PC-3 (cell line): ENCODE results near the gene SNX8. TPM values are rescaled to one million over a fixed set of nuclear protein-coding genes. Genes with fewer than 3 reads are reported as not detected.

Experiments used
- ATAC-seq: fragments of 200-7000 bp; cut with Tn5 transposase; 2 replicates; pipeline ENCODE4 v1.9.1; 2020; ENCODE audit warnings: mild to moderate bottlenecking, moderate library complexity
- BruUV-seq: library from RNA; stranded (reverse); fragments of 400-500 nt; replicated peaks from 2 replicates; lab custom pipeline; 2021; lab: Mats Ljungman, UMichigan
- CTCF ChIA-PET: fragments of 300-600 bp; sonication (Branson Sonifier 250); formaldehyde crosslinking; loops from one replicate; lab custom pipeline; 2022; ENCODE audit warnings: antibody characterized with exemption; lab: Charles Lee
- POLR2A ChIA-PET: fragments of 300-600 bp; sonication (Branson Sonifier 250); formaldehyde crosslinking; loops from one replicate; lab custom pipeline; 2022; ENCODE audit warnings: antibody characterized with exemption; ENCODE audit not compliant: unreplicated experiment; lab: Charles Lee
- DNase-seq: peaks from one replicate; pipeline ENCODE4 v3.0.0-alpha.2; 2015
- H2AFZ ChIP-seq: fragments of 300-600 bp; sonication (generic); 2 replicates; pipeline ENCODE4 v1.6.0; 2016; ENCODE audit warnings: antibody characterized with exemption, low read length
- H3F3A ChIP-seq: fragments of 300-600 bp; sonication (generic); one replicate; pipeline ENCODE4 v1.6.0; 2017; ENCODE audit warnings: antibody characterized with exemption, low read length, control low read depth, mild to moderate bottlenecking; ENCODE audit not compliant: unreplicated experiment
- H3K27ac ChIP-seq: fragments of 300-600 bp; sonication (generic); 2 replicates; pipeline ENCODE4 v1.5.1; 2016; ENCODE audit warnings: mild to moderate bottlenecking, low read length
- H3K27me3 ChIP-seq: fragments of 300-600 bp; sonication (generic); 2 replicates; pipeline ENCODE4 v1.6.1; 2016; ENCODE audit warnings: low read length, mixed read lengths
- H3K36me3 ChIP-seq: fragments of 300-600 bp; sonication (generic); 2 replicates; pipeline ENCODE4 v1.6.1; 2016; ENCODE audit warnings: low read depth, mixed run types, low read length, mixed read lengths
- H3K4me1 ChIP-seq: fragments of 300-600 bp; sonication (generic); 2 replicates; pipeline ENCODE4 v1.5.1; 2016; ENCODE audit warnings: low read length; ENCODE audit not compliant: insufficient read depth
- H3K4me2 ChIP-seq: fragments of 300-600 bp; sonication (generic); 2 replicates; pipeline ENCODE4 v1.6.0; 2016; ENCODE audit warnings: low read length
- H3K4me3 ChIP-seq: fragments of 300-600 bp; sonication (generic); 2 replicates; pipeline ENCODE4 v1.5.1; 2016; ENCODE audit warnings: mild to moderate bottlenecking, low read length, mixed read lengths
- H3K79me2 ChIP-seq: fragments of 300-600 bp; sonication (generic); 2 replicates; pipeline ENCODE4 v1.6.1; 2017; ENCODE audit warnings: low read length, mixed read lengths
- H3K9ac ChIP-seq: fragments of 300-600 bp; sonication (generic); 2 replicates; pipeline ENCODE4 v1.6.0; 2016; ENCODE audit warnings: mild to moderate bottlenecking, low read length
- H3K9me2 ChIP-seq: fragments of 300-600 bp; sonication (generic); replicated peaks from 2 replicates; pipeline ENCODE4 v1.6.1; 2016; ENCODE audit warnings: mixed run types, low read length, mixed read lengths
- H3K9me3 ChIP-seq: fragments of 300-600 bp; sonication (generic); 2 replicates; pipeline ENCODE4 v1.6.1; 2016; ENCODE audit warnings: low read length, mixed read lengths
- H4K20me1 ChIP-seq: fragments of 300-600 bp; sonication (generic); 2 replicates; pipeline ENCODE4 v1.6.1; 2016; ENCODE audit warnings: low read length, mixed read lengths
- EZH2 ChIP-seq: fragments of 300-600 bp; sonication (generic); IDR thresholded peaks from one replicate; pipeline ENCODE4 v1.6.1; 2017; ENCODE audit warnings: antibody characterized with exemption, mild to moderate bottlenecking, low read length; ENCODE audit not compliant: unreplicated experiment
- EZH2phosphoT487 ChIP-seq: fragments of 300-600 bp; sonication (generic); IDR thresholded peaks from 2 replicates; pipeline ENCODE4 v1.6.1; 2018; ENCODE audit warnings: mild to moderate bottlenecking, antibody characterized with exemption, low read length, borderline replicate concordance
- intact Hi-C: fragments of 100-400 bp; cut with micrococcal nuclease; formaldehyde crosslinking; loops from 2 replicates; pipeline ENCODE4 v1.9.0; 2023
- total RNA-seq: library from RNA; depleted of rRNA; stranded (reverse); fragments of >200 nt; gene quantifications from 2 replicates; pipeline ENCODE4 v1.2.3, GENCODE V29; 2014
- TF ChIP-seq, protein P1 (sequence below): fragments of 300-600 bp; sonication (generic); conservative IDR thresholded peaks from 2 replicates; pipeline ENCODE4 v1.5.1; 2017; ENCODE audit warnings: antibody characterized with exemption, low read depth, mild to moderate bottlenecking, low read length

SNX8 gene
- total RNA-seq, 1 experiment from 2014 or later = 12.3 TPM

- Histone ChIP-seq H3F3A (no peaks in the 10 kb centered on the region), H3K4me2 (no peak overlapping the region), H3K27ac (no peak overlapping the region), H3K4me3 (no peak overlapping the region), H3K9me2 (no peaks in the 10 kb centered on the region), H3K9me3 (no peaks in the 10 kb centered on the region), H3K27me3 (no peaks in the 10 kb centered on the region), H3K9ac (no peak overlapping the region), H4K20me1 (no peaks in the 10 kb centered on the region), H2AFZ (no peak overlapping the region), H3K36me3 (peaks cover 37% of the 10 kb centered on the region), H3K4me1 (no peaks in the 10 kb centered on the region), H3K79me2 (no peaks in the 10 kb centered on the region)
- intact Hi-C loops = no loop called here
- CTCF ChIA-PET = no interaction called here
- POLR2A ChIA-PET = no interaction called here
- TF ChIP-seq EZH2phosphoT487 (no peak), EZH2 (no peak)
- TF ChIP-seq, protein P1, sequence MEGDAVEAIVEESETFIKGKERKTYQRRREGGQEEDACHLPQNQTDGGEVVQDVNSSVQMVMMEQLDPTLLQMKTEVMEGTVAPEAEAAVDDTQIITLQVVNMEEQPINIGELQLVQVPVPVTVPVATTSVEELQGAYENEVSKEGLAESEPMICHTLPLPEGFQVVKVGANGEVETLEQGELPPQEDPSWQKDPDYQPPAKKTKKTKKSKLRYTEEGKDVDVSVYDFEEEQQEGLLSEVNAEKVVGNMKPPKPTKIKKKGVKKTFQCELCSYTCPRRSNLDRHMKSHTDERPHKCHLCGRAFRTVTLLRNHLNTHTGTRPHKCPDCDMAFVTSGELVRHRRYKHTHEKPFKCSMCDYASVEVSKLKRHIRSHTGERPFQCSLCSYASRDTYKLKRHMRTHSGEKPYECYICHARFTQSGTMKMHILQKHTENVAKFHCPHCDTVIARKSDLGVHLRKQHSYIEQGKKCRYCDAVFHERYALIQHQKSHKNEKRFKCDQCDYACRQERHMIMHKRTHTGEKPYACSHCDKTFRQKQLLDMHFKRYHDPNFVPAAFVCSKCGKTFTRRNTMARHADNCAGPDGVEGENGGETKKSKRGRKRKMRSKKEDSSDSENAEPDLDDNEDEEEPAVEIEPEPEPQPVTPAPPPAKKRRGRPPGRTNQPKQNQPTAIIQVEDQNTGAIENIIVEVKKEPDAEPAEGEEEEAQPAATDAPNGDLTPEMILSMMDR = no peak
- DNase-seq (peak; percentile 22), ATAC-seq (peak; percentile 79)
- BruUV-seq = no TSS peak
Observed at GRCh38 chr7:2212906-2213305, 101.3 kb downstream of the SNX8 start.

DNA sequence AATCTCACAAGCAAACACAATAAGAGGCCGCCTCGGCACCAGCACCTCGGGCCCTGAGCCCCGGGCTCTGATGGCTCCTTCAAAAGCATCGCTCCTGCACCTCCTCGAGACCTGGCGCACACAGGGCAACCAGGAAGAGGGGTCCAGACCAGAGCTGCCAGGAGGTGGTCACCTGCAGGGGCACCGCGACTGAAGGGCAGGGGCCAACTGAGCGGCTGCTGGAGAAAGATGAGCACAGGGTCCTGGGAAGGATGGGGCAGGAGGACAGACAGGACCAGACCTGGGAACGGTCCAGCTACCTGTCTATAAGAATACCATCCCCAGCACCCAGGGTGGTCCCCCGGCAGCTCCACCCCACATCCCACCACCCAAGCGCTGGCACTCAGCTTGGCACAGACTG is 102.3 kb downstream of the SNX8 start:
- intact Hi-C loops = no loop called here
- Histone ChIP-seq H3K9ac (no peak overlapping the region), H3K9me2 (no peaks in the 10 kb centered on the region), H3F3A (no peaks in the 10 kb centered on the region), H4K20me1 (no peaks in the 10 kb centered on the region), H3K9me3 (no peaks in the 10 kb centered on the region), H3K27ac (no peak overlapping the region), H3K27me3 (no peaks in the 10 kb centered on the region), H3K4me3 (no peak overlapping the region), H3K4me2 (no peak overlapping the region), H3K36me3 (peaks cover 32% of the 10 kb centered on the region), H3K79me2 (no peaks in the 10 kb centered on the region), H2AFZ (no peak overlapping the region), H3K4me1 (no peaks in the 10 kb centered on the region)
- ChIA-PET POLR2A (no interaction called here), CTCF (no interaction called here)
- no TSS peak for BruUV-seq
- TF ChIP-seq EZH2 (no peak), EZH2phosphoT487 (no peak)
- TF ChIP-seq, protein P1 = no peak
- DNase-seq (no peak), ATAC-seq (no peak)

- TF ChIP-seq EZH2phosphoT487 (no peak), EZH2 (no peak)
- TF ChIP-seq, protein P1 = no peak
- Histone ChIP-seq H4K20me1 (no peaks in the 10 kb centered on the region), H3K27ac (no peak overlapping the region), H3K4me2 (no peak overlapping the region), H3K27me3 (no peaks in the 10 kb centered on the region), H3K79me2 (no peaks in the 10 kb centered on the region), H2AFZ (no peak overlapping the region), H3K9me3 (no peaks in the 10 kb centered on the region), H3F3A (no peaks in the 10 kb centered on the region), H3K4me1 (no peaks in the 10 kb centered on the region), H3K9ac (no peak overlapping the region), H3K9me2 (no peaks in the 10 kb centered on the region), H3K4me3 (no peak overlapping the region), H3K36me3 (peaks cover 30% of the 10 kb centered on the region)
- ATAC-seq (no peak), DNase-seq (no peak)
- no TSS peak for BruUV-seq
- ChIA-PET CTCF (no interaction called here), POLR2A (no interaction called here)
- intact Hi-C loops = no loop called here
Observed at GRCh38 chr7:2211259-2211880, 102.9 kb downstream of the SNX8 start.
